Activated T-cell treated with anti-CD3 and anti-CD28 coated beads for 1 hour (primary cell): ENCODE measurements around the gene TULP4.
"Not testable (repeated sequence)": the region's sequence is repeated elsewhere in the genome, so short reads cannot be mapped to it uniquely, and the experiment has no call there.

ENCODE experiments used
- DNase-seq: peaks from one replicate; pipeline ENCODE4 v3.0.0-alpha.2; 2020; ENCODE audit warnings: low read depth

TULP4 gene

GRCh38 chr6:158391276-158391675, 79.0 kb downstream of the TULP4 start:
- no peak for DNase-seq

DNA sequence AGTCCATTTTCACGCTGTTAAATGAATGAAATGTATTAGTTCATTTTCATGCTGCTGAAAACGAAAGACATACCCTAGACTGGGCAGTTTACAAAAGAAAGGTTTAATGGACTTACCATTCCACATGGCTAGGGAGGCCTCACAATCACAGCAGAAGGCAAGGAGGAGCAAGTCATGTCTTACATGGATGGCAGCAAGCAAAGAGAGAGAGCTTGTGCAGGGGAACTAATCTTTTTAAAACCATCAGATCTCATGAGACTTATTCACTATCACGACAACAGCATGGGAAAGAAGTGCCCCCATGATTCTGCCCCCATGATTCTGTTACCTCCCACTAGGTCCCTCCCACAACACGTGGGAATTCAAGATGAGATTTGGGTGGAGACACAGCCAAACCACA, 79.7 kb downstream of the TULP4 start:
- not testable (repeated sequence) for DNase-seq

- no peak for DNase-seq
These were observed 83.9 kb downstream of the TULP4 start for GRCh38 chr6:158396136-158396535.

- DNase-seq = no peak
These were observed 85.3 kb downstream of the TULP4 start for GRCh38 chr6:158397578-158397977.

DNA sequence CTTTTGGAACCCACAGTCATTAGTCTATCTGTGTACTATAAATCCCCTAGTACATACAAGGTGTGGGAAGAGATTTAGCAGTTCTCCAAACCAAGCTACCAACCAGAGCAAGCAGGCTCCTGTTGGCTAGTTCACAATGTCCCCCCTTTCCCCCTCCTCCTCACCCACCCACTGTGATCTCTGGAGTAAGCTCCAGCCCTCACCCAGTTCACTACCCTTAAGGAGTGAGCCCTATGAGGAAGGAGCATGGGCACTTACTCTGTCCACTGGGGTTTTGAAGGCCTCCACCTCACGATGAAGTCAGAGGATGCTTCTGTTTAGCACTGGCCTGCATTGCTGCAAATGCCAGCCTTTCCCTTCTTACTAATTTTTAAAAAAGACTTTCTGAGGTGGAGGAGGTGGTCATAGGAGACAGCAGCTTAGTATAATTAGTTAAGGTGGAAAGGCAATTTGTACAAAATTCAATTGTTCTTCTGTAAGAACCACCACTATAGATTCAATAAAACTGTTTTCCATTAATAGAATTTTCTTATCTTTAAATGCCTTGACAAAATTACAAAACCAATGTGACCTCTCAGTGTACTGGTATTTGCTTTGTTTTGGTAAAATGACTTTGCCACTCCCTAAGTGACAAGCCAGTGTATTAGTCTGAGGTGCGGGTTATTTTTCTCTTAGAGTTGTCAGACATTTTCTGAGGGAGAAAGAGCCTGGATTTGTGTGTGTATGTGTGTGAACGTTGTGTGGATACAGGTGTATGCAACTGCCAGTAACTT, 86.2 kb downstream of the TULP4 start:
- DNase-seq = no peak

DNA sequence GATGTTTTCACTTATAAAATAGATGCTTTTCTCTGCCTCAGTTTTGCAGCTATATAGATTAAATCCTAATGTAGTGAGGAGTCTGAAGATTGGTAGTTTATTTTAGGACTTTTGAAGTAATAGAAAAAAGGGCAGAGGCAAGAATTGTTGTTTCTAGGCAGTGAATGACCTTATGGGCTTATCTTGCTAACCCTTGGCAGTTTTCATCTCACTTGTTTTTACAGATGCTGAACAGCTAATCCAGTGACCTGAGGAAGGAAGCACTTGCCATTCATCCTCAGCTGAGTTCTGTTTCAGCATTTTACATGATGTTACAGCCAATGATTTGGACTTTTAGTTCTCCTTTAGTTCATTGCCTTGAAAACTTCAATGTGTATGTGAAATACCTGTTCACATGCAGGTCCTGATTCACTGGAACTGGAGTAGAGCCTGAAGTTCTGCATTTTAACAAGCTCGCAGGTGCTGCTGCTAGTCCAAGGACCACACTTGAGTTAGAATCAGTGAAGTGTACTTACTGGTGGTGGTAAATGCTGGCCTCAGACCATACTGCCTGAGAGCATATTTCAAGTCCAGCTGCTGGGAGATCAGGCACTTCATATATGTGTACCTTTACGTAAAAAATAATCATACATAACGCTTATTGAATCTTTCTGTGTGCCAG, 86.9 kb downstream of the TULP4 start:
- no peak for DNase-seq

DNA sequence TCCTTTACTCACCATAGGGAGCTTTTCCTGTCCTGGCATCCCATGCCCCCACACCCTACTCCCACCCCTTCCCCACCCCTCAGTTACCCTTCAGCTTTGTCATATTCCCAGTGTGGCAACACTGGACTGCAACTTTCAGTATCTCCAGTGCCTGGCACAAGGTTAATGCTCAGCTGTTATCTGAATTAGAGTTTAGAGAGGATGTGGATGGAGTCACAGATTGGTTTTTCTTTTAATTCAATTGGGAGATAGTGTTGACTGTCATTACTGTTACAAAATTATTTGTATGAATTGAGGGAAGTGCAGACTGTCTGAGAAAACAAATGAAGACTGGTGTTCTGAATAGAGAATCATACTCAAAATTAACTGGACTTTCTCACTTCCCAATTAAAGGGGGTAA, 89.9 kb downstream of the TULP4 start:
- DNase-seq = no peak

GRCh38 chr6:158405321-158405831, 93.1 kb downstream of the TULP4 start:
- not testable (repeated sequence) for DNase-seq

GRCh38 chr6:158405933-158406332, 93.7 kb downstream of the TULP4 start:
- no peak for DNase-seq

- DNase-seq = no peak
These were observed 94.5 kb downstream of the TULP4 start for GRCh38 chr6:158406736-158407135.

DNA sequence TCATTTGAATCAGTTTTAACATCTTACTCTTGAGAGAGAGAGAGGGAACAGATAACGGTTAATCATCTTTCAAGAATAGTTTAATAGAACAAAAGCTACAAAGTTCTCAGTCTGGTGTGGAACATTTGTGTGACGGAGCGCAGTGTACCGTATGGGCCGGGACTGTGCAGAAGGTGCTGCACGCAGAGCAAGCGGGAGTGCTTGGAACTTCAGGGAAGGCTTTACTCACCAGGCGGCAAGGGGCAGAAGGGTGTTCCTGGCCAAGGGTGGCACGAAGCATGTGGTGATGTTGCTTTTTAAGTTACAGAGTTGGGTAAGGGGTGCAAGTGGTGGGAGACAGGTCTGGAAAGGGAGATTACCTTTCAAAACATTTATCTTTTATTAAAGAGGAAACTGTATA, 95.7 kb downstream of the TULP4 start:
- DNase-seq = no peak

DNA sequence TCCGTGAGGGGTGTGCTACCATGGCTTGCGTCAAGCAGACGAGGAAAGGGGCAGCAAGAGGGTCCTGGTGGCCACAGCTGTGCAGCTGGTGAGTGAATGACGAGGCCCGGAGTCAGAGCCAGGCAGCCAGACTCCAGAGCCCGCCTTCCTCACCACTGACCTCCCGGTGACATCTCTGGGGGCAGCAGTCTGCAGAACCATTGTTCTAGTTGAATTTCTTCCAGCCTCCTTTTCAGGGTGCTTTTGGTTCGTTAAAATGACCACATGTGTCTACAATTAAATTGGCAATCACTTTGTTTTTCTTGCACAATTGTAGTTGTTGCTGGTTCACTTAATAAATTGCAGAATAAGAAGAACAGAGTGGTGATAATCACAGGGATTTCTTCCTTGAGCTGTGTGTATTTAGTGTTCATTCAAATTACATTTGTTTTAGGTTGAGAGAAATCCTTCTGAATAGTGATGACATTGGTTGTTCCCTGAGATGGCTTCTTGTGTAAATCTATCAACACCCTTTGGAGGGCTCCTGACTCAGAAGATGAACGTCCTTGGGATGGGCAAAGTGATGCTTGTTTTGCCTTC, 96.4 kb downstream of the TULP4 start:
- no peak for DNase-seq

GRCh38 chr6:158409451-158409850, 97.2 kb downstream of the TULP4 start:
- DNase-seq = no peak

DNA sequence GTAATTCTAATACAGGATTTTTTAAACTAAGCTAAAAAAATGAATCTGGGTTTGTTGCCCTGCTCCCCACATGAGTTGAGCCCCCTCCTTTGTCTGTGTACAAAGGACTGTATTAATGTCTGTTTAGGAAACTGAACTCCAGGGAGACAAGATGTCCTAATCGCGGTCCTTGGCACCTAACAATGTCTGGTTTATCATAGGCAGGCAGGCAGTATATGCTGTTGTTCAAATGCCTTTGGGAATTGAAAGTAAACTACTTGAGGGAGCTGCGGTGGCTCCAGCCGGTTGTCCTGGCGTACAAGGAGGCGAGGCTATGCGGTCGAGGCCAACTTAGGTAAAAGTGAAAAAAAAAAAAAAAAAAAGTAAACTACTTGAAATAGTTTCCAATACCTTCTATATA, 98.5 kb downstream of the TULP4 start:
- DNase-seq = no peak

DNA sequence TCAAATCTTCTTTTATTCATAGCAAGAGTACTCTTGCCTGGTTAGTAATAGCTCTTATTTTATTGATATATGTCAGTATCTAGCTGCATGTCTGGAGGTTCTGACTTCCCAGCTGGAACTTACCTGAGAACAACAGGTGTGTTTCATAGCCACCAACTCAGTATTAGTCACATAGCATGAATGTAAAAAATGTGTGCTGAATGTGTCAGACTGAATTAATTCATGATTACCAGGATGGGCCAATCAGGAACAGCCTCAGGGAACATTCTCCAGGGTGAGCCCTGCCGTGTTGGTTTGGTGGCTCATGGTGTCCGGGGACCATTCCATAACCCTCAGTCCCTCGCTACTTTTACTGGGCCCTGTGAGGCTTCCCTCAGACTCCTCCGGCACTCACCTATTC, 99.7 kb downstream of the TULP4 start:
- no peak for DNase-seq

DNA sequence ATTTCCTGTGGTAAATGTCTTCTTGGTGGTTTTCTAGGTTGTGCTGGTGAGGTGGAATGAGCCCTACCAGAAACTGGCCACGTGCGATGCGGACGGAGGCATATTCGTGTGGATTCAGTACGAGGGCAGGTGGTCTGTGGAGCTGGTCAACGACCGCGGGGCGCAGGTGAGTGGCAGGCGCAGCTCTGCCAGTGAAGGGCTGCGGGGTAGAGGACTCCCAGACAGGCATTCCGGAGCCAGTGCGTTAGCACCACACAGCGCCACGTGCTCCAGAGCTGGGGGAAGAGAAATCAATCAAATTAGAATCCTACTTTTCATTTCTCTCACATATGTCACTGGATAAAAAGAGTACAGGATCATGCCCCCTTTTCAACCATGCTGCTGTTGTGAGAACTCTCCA, 100.8 kb downstream of the TULP4 start:
- no peak for DNase-seq

GRCh38 chr6:158413814-158414565, 101.7 kb downstream of the TULP4 start:
- DNase-seq = no peak

GRCh38 chr6:158414851-158415262, 102.6 kb downstream of the TULP4 start:
- no peak for DNase-seq

- no peak for DNase-seq
These were observed 103.4 kb downstream of the TULP4 start for GRCh38 chr6:158415666-158416065.

GRCh38 chr6:158416883-158417759, 104.9 kb downstream of the TULP4 start:
- no peak for DNase-seq

DNA sequence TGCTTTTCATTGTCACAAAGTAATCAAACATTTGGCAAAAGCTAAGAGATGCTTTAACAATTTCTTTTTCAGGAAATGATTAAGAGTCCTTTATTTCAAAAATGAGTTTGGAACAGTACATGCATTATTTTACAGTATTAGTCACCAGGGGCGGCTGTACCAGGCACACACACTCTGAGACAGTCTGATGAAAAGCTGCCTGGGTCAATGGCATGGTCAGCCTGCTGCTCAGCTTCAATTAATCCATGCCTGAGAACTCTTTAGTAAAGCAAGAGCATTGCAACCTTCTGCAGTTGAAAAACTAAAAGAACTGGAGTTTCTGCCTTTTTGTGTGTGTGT, 105.5 kb downstream of the TULP4 start:
- DNase-seq = no peak

DNA sequence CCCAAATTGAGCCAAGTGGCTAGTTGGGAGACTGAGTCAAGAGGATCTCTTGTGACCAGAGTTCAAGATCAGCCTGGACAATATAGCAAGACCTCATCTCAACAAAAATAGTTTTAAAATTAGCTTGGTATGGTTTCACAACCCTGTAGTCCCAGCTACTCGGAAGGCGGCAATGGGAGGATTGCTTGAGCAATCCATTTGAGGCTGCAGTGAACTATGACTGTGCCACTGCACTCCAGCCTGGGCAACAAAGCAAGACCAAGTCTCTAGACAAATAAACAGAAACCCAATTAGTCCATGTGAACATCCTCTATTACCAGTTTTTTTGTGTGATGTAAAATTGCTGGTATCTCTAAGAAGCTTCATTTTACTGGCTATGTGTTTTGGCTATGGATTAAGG, 106.2 kb downstream of the TULP4 start:
- no peak for DNase-seq
